ENCODE measurements around the gene SEPHS1.
A peak's percentile ranks its signal among the peaks of the same experiment; 100 is the strongest.

SEPHS1 gene

GRCh38 chr10:13328126-13328525 is 20.0 kb downstream of the SEPHS1 start:
- no peak for DNase-seq (ENCODE audit: low read depth)

DNA sequence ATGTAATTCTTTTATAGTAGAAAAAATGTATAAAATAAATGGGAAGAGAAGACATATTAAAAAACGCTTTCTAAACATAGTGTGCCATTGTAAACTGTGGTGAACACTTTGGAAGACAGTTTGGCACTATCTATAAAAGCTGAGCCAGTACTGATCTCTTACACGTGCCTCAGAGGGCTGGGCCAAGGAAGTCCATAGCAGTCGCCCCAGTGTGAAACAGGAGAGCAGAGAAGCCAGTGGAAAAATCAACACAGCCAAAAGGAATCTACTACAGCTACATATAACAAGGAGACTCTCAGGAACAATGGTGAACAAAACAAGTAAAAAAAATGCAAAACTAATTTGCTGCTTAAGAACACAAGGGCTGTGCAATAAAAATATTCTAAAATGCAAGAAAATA is 20.6 kb downstream of the SEPHS1 start:
- peak; percentile 43 for DNase-seq (ENCODE audit: low read depth)

DNA sequence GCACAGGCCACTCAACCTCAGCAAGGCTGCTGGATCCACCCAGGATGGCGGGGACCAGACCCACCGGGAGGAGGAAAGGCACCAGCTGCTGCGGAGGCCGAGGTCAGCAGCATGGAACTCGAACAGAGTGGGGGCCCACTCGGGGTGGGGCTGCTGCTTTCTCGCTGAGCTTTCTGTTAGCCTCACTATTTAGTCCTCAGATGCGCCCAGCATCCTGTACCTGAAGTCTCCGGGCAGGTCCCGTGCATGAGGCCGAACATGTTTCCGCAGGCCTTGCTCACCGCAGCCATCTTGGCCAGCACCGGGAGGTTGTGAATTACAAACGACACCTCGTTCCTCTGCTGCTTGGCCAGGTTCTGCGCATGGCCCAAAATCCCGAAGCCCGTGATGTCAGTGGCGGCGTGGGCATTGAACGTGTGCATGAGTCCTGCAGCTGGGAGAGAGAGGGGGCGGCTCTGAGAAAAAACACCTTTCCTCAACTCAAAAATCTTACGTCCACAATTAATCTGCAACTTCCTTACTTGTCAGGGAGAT is 25.4 kb downstream of the SEPHS1 start:
- DNase-seq (ENCODE audit: low read depth), result no peak

DNA sequence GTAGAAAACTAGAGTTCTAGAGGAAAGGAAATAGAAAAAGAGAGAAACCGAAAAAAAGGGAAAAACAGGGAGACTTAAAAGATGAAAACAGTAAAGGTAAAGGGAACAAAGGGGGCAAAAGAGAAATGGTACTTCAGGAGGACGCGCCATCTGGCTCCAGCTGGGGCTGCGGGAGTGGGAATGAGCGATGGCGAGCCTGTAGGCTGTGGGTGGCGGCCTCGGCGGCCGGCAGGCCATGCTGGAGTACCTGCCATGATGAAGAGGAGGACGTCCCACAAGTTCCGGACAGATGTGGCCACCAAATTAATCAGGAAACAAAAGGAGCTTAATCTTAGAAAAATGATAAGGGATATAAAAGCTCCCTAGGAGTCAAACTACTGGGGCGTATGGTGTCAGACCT is 26.5 kb downstream of the SEPHS1 start:
- no peak for DNase-seq (ENCODE audit: low read depth)

- no peak for DNase-seq (ENCODE audit: low read depth)
These were observed 28.9 kb downstream of the SEPHS1 start for GRCh38 chr10:13319166-13319565.

DNA sequence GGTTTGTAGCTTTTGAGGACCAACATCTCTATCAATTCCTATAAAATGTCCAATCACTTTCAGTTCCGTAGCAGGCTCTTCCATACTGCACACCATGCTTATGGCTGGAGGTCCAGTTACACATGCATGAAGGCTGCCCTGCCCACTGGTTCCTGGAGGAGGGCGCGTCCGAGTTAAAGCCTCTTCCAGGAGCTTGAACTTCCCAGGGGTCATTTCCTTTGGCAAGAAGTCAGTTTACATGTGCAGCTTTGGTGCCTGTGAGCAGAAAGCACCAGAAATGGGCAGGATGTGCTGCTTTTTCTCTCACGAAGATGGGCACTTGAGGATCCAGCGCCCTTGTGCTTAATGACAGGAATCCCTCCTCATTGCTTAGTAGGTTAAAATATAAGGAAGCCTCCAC is 30.6 kb downstream of the SEPHS1 start:
- no peak for DNase-seq (ENCODE audit: low read depth)

GRCh38 chr10:13316635-13317311 is 31.3 kb downstream of the SEPHS1 start:
- DNase-seq (ENCODE audit: low read depth), result no peak

- no peak for DNase-seq (ENCODE audit: low read depth)
These were observed 32.7 kb downstream of the SEPHS1 start for GRCh38 chr10:13315361-13315760.

DNA sequence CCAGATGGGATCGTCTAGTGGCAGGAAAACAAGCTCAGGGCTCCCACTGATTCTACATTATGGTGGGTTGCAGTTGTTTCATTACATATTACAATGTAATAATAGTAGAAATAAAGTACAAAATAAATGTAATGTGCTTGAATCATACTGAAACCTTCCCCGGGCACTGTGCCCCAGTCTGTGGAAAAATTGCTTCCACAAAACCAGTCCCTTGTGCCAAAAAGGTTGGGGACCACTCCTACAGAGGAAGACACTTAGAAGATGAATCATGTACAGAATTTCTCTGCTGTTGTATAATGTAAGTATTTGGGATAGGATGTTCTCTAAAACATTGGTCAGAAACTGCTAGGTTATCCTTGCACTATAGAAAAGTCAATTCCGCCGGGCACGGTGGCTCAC is 36.9 kb downstream of the SEPHS1 start:
- DNase-seq (ENCODE audit: low read depth), result peak; percentile 68

- DNase-seq (ENCODE audit: low read depth), result no peak
These were observed 37.4 kb downstream of the SEPHS1 start for GRCh38 chr10:13310518-13311176.

GRCh38 chr10:13309792-13310191 is 38.3 kb downstream of the SEPHS1 start:
- DNase-seq (ENCODE audit: low read depth), result no peak

GRCh38 chr10:13308096-13308495 is 40.0 kb downstream of the SEPHS1 start:
- no peak for DNase-seq (ENCODE audit: low read depth)

DNA sequence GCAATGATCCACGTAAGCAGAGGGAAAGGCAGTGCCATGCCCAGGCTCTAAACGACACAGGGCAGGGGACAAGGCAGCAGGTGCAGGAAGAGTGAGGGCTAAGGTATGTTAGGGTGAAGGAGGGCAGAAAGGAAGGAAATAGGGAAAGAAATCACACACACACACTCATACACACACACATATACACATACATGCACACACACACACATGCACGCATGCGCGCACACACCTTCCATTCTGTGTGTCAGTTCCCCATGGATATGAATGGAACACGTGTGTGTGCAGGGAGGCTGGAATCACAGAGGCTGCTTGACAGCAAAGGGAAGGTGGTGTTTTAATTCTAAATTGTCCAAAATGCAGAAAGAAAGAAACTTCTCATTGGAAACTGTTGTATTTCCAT is 42.0 kb downstream of the SEPHS1 start:
- DNase-seq (ENCODE audit: low read depth), result no peak

- DNase-seq (ENCODE audit: low read depth), result no peak
These were observed 45.1 kb downstream of the SEPHS1 start for GRCh38 chr10:13302821-13303555.

DNA sequence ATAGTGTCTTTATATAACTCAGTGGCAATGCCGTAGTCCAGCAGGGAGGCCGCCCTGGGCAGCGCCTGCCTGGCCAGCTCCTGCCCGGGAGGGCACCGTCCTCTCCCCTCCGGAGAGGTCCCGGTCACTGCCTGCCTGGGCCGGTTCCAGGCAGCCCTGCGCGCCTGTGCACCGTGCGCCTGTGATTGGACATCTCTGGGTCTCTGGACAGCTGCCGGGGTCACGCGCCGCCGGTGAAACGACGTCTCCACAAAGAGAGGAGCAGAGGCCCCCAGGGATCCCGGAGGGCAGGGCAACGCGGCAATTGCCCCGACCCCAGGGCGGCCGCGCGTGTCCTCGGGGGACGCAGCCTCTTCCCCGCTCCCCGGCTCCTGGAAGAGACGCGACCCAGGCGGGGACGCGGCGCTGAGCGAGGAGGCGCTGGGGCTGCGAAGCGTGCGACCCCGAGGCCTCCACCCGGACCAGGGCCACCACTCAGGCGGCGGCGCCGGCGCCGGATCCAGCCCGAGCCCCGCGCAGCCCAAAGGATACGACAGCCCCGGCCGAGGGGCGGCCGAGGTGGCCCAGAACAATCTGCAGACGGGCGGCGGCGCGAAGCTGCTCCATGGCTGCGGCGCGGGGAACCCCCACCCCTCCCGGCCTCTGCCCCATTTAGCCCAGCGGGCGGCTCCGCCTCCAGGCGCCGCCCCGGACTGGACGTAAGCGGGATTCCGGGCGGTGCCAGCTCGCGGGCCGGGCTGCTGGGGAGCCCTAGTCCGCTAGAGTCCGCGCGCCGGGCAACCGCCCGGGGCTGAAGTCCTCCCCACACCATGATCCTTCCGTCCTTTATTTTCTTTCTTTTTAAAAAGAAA is 48.4 kb downstream of the SEPHS1 start, which contains the start of gene PHYH:
Gene PHYH (minus strand): TSS at position 628 of the 851 bp plus-strand sequence. CDS start 22 bp downstream, at position 606.
- peak; percentile 92 for DNase-seq (ENCODE audit: low read depth)

DNA sequence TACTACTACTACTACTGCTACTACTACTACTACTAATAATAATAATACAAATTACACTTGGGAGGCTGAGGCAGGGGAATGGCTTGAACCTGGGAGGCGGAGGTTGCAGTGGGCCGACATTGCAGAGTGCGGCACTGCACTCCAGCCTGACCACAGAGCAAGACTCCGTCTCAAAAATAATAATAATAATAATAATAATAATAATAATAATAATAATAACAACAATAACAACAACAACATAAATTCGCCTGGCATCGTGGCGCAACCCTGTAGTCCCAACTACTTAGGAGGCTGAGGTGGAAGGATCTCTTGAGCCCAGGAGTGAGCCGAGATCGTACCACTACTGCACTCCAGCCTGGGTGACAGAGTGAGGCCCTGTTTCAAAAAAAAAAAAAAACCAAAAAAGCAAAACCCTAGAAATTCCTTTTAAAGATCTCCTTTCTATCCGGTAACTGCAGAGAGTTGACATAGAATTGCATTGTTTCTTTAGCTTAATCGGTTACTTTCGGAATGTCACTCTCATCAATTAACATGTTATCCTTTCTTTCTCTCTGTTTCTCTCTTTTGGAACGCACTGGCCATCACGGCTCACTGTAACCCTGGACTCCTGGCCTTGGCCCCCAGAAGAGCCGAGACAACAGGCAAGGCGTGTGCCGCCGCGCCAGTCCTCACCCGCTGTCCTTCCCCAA is 49.2 kb downstream of the SEPHS1 start:
- no peak for DNase-seq (ENCODE audit: low read depth)

GRCh38 chr10:13296476-13296875 is 51.6 kb downstream of the SEPHS1 start:
- no peak for DNase-seq (ENCODE audit: low read depth)

DNA sequence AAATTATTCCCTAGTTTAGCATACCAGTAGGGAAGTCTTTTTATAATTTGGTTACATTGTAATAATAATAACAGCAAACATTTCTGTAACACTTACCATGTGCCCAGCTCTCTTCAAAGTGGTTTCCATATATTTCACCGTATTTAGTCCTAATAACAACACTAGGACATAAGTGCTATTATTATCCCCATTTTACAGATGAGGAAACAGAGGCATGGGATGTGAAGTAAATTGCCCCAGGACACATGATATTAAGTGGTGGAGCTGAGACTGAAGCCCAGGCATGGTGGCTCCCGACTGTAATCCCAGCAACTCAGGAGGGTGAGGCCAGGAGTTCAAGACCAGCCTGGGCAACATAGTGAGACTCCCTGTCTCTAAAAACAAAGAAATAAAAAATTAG is 53.3 kb downstream of the SEPHS1 start:
- no peak for DNase-seq (ENCODE audit: low read depth)

DNA sequence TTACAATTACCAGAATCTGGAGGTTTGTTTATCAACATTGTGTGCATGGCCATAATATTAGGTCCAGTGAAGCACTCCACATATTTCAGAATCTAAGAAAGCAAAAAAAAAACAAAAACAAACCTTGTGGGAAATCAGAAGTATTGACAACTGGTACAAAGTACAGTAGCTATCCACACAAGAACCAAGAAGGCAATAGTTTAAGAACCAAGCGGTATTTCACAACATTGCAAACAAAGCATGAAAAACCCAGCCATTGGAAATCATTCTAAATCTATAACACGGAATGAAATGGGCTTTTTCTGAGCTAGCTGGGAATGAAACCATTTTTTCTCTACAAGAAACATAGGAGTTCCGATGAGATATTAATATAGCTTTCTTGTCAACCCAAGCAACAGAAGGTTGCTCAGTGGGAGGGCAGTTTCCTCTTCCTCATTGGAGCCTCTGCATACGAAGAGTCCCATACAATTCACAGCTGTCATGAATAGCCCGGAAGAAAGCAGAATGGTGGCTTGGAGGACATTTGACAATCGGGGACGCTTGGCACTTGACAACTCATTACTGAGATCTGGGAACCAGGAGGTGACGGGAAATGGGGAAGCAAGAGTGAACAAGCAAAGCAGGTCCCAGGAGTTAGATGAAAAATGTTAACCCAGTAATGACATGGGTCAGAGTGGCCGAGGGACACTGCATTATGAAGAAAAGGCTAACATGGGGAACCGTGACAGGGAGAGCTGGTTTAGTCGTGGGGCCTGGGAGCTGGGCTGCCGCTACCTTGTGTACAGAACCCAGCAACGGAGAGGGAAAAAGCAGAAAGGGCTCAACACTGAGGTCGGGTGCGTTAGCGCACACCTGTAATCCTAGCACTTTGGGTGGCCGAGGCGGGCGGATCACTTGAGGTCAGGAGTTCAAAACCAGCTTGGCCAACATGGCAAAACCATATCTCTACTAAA is 56.0 kb downstream of the SEPHS1 start:
- no peak for DNase-seq (ENCODE audit: low read depth)

DNA sequence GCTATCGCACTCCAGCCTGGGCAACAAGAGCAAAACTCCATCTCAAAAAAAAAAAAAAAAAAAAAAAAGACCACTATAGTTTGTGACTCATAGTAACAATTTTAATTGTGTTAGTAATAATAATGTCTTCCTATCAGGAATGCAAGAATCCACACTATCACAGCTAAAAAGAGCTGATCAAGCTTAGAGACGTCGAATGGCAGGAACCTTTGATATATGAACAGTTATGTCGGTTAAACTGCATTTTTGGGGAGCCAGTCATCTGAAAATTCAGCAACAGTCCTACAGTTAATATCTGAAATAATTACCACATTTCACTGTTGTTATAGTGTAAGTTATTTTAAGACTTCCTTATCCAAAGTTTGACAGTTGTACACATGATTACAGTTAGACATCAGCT is 57.0 kb downstream of the SEPHS1 start:
- DNase-seq (ENCODE audit: low read depth), result no peak

Data from fibroblast of gingiva (primary cell).